ENCODE results near the gene CDC45.
A peak's percentile ranks its signal among the peaks of the same experiment; 100 is the strongest.

Gene CDC45

GRCh38 chr22:19566279-19567156, 86.8 kb downstream of the CDC45 start:
- TF ChIP-seq CTCF (IDR thresholded peaks at IDR 0.05; ENCODE audit: low read depth, low read length), result no peak

DNA sequence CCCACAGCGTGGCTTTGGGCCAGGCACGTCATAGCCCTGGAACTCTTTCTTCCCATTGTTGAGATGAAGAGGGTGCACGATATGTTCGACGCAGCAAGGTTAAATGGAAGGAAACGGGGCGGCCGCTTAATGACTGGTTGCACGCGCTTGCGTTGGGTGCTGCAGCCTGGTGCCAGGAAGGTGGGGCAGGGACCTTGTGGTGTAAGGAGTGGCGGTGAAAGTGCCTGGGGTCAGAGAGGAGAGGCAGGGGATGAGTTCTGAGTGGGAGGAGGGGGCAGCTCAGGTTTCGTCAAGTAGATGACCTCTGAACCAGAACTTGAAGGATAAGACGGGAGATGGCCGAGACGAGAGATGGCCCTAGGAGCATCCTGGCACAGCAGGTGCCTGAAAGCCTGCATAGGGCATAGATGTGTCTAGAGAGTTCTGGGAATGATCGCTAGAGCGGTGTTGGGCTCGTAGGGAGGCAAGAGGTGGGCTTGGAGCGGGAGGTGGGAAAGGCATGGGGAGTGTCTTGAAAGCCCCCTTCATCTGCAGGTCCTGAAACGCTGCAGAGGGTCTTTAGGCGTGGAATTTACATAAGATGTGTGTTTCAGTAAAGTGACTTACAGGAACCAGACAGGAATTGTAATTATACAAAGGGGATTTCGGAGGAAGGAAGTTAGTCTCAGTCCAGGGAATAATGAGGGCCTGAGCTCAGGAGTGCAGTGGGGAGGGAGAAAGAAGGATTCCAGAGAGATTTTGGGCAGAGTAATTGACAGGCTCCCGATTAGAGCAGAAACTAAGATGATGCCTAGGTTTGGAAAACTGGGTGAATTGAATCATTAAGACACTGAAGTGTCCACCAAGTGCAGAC, 87.7 kb downstream of the CDC45 start:
- DNase-seq (ENCODE audit: extremely low read depth, low read depth), result no peak
- no peak for TF ChIP-seq CTCF (IDR thresholded peaks at IDR 0.05; ENCODE audit: low read depth, low read length)

More at GRCh38 chr22:19566279-19567156, 86.8 kb downstream of the CDC45 start:
- no peak for DNase-seq (ENCODE audit: extremely low read depth, low read depth)

DNA sequence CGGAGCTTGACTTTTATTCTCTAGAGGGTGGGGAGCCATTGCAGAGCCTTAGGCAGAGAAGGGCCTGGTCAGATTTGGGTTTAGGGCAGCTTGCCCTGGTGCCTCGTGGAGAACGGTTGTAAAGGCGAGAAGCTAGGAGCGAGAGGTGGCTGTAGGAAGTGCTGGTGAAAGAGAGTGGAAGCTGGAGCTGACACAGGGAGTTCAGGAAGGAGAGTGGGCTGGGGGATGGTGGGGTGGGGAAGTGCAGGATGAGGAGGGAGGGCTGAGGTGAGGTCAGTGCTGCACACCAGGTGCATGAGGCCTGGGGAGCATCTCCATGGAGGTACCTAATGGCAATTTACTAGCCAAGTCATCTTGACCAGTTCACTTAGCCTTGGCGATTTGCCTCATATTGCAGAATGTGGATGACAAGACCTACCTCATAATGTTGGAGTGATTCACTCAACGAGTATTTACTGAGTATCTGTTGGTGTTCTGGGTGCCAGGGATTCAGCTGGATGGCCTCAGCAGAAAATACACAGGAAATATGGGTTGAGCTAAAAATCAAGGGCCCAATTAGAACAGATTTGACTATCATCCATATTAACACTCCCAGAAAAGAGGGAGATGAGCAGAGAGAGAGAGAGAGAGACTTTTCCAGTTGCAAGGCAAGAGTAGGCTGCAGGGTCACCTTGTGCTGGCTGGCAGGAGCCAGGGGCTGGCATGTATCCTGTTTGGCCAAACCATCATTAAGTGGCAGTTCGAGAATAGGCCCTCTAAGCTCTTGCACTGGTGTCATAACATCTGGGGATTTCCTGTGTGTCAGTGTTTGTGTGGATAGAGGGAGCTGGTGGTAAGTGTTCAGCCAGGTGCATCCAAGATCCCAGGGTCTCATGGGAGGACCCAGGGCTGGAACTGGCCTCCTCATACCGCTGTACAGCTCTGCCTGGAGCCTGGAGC, 88.9 kb downstream of the CDC45 start:
- no peak for TF ChIP-seq CTCF (IDR thresholded peaks at IDR 0.05; ENCODE audit: low read depth, low read length)
- DNase-seq (ENCODE audit: extremely low read depth, low read depth), result peak; percentile 49

DNA sequence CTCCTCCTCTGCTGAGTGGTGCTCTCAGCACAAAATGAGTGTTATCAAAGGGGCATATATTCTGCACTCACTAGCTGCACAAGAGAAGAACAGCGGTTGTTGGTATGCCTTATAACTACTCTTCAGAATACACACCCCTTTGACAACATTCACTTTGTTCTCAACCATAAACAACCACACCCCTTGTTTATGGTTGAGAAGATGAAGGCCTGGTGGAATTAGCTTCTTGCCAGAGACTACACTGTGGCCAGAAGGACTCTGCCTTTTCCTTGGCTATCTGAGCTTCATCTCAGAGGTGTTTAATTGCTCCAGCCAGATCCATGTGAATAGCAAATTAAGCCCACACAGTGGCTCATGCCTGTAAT, 89.5 kb downstream of the CDC45 start:
- no peak for DNase-seq (ENCODE audit: extremely low read depth, low read depth)
- TF ChIP-seq CTCF (IDR thresholded peaks at IDR 0.05; ENCODE audit: low read depth, low read length), result no peak

DNA sequence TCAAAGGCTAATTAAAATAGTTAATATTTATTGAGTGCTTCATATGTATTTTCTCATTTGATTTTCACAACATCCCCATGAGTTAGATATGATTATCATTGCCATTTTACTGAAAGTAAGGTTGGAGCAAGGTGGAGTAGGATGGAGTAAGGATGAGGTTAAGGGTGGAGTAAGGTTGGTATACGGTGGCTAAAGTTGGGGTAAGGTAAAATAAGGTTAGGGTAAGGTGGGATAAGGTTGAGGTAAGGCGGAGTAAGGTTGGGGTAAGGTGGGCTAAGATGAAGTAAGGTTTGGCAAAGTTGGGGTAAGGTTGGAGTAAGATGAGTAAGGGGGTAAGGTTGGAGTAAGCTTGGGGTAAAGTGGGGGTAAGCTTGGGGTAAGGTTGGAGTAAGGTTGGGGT, 90.3 kb downstream of the CDC45 start:
- DNase-seq (ENCODE audit: extremely low read depth, low read depth), result no peak
- TF ChIP-seq CTCF (IDR thresholded peaks at IDR 0.05; ENCODE audit: low read depth, low read length), result no peak

Data from AG09319 (cell line).